GM19455 (cell line): ENCODE results near the gene B4GALT3.
"Not testable (repeated sequence)": the region's sequence is repeated elsewhere in the genome, so short reads cannot be mapped to it uniquely, and the experiment has no call there.

Source experiments
- ATAC-seq: cut with Tn5 transposase; IDR thresholded peaks from one replicate; pipeline ENCODE4 v1.9.1; 2021; ENCODE audit not compliant: unreplicated experiment

B4GALT3 gene

DNA sequence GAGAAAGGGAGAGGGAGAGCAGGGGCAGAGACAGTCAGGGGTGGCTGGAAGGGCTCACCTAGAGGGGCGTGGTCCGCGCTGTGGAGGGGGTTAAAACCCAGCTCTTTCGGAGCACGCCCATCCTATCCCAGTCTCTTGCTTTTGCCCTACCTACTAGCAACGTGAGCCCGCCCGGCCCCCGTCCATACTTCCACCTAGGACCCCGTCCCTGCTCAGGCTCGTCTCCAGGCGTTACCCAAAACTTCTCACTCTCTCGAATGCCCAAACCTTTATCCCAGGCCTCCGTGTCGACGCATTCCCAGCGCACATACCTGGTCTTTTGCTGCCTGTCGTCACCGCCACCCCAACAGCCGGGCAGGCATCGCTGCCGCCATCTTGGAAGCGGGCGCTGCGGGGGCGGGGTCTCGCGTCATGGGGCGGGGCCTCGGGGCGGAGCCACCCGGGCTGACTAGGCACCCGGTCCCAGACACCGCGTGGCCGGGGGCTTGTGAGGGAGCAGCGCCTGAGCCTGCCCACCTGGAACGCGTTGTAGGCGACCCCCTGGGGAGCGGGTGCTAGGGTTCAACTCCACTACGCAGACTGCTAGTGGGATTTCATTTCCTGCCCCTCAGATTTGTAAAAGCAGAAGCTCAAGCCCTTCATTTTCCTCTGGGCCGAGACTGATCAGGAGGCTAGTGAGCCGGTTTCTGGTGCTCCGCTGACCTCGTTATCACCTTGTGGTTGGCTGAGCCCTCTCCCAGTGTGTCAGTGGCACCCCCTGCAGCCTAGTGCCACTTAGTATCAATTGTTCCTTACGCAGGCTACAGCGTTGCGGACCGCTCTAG is at the start of gene B4GALT3:
Gene B4GALT3 (minus strand): TSS at position 396 of the 824 bp plus-strand sequence. CDS start 1,447 bp downstream, outside the sequence.
- ATAC-seq: peak; percentile 73

- no peak for ATAC-seq
Observed at GRCh38 chr1:161226759-161227158, 49.5 kb upstream of the B4GALT3 start.

DNA sequence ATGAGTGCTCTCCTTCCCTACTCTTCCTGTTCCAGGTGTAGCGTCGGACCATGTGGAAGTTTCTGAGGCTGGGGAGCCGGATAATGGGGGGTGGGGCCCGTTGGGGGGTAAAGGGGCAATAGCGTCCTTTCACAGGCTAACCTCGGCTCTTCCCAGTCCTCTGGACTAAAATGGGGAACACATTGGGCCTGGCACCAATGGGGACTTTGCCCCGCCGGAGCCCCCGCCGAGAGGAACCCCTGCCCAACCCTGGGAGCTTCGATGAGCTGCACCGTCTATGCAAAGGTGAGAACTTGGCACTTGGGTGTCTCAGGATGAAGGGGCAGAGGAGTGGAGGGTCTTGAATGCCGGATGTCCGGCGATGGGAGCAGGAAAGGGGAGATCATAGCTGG is 49.0 kb upstream of the B4GALT3 start:
- no peak for ATAC-seq

DNA sequence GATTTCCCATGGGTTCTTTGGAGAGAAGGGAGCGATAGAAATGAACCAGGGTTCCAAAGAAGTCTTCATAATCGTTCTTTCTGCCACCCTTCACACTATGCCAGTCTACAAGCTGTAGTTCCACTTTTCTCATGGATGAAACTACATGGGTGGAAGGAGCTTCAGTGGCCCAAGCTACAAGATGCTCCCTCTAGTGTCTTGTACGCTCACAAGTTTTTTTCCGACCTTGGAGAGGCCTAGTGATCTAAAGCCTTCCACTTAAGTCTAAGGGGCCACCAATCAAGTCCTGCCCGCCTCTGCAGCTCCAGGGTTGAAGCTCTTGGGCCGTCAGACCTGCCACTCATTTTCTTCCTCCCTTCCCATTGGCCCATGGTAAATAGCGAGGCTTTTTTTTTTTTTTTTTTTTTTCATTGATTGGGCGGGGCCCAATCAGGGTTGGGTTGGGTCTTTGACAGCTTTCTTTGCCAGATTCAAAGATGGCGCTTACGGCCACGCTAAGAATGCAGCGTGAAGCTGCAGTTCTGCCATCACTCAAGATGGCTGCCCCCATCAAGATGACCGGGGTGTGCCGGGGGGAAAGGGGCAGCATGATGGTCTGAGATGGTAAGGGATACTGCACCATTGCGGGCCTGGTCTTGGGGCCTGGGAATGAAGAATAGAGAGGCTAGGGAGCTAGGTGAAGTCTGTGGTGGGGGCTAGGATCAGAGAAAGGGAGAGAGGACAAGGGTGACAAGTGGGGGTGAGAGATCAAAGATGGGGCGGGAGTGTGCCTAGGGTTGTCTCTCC is 48.4 kb upstream of the B4GALT3 start, which contains the start of gene TOMM40L:
Gene TOMM40L (plus strand): TSS at position 527 of the 786 bp plus-strand sequence. CDS start 430 bp downstream, outside the sequence.
- peak; percentile 90 for ATAC-seq

DNA sequence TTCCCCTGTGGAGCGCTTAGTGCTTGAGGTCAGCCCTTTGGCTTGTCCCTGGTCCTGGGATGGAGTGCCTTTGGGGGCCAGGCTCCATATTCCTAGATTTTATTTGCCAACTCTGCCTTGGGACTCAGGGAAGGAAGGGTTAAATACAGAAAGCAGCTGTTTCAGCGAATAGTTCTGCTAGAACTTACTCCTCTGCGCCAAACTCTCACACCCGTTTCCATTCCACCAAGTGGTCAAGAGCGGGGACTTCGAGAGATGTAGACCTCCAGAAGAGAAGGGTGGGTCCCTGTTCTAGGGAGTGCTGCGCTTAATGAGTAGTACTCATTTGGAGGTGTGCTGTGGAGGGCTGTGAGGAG is 47.8 kb upstream of the B4GALT3 start:
- peak; percentile 2 for ATAC-seq

DNA sequence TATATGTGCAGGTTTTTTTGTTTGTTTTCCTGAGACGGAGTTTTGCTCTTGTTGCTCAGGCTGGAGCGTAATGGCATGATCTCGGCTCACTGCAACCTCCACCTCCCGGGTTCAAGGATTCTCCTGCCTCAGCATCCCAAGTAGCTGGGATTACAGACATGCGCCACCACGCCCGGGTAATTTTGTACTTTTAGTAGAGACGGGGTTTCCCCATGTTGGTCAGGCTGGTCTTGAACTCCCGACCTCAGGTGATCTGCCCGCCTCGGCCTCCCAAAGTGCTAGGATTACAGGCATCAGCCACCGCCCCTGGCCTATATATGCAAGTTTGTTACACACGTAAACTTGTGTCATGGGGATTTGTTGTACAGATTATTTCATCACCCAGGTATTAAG is 47.4 kb upstream of the B4GALT3 start:
- ATAC-seq: not testable (repeated sequence)

DNA sequence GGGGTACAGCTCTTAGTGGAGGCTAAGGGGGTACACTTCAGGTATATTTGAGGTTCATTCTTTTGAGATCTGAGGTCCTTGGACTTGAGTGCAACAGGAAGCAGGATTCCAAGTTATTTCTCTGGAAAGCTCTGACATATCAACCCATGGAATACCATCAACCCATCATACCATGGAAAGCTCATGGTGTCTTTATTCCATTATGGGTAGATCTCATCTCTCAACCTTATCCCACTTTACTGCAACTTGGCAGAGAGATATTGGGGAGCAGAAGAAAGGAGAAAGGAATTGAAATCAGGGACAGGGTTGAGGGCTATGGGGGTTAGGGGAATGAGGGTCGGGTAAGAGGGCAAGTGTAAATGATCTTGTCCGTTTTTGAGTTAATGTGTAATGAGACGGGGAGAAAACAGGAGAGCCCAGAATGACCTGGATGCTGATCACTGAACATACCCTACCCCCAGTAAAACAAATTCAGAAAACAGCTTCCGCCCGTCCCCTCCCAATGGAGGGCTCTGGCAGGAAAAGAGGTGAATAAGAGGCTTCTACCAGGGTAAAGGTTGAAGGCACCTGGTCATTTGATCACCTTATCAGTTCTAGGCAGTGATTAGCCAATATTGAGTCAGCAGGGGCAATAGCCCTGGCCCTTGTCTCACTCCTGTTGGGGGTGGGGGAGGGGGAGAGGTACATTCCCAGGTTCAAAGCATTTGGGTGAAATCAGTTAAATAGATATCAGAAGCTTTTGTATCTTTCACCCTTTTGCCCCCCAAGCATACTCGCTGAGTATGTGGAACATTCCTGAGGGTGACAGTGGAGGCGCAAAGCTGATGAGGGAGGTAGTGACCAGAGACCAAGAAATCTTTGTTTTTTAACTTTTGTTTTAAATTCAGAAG is 46.7 kb upstream of the B4GALT3 start:
- no peak for ATAC-seq

- ATAC-seq: no peak
Observed at GRCh38 chr1:161222175-161223019, 45.1 kb upstream of the B4GALT3 start.

- no peak for ATAC-seq
Observed at GRCh38 chr1:161220002-161220401, 42.7 kb upstream of the B4GALT3 start.

GRCh38 chr1:161219078-161219892 is 42.0 kb upstream of the B4GALT3 start:
- no peak for ATAC-seq

DNA sequence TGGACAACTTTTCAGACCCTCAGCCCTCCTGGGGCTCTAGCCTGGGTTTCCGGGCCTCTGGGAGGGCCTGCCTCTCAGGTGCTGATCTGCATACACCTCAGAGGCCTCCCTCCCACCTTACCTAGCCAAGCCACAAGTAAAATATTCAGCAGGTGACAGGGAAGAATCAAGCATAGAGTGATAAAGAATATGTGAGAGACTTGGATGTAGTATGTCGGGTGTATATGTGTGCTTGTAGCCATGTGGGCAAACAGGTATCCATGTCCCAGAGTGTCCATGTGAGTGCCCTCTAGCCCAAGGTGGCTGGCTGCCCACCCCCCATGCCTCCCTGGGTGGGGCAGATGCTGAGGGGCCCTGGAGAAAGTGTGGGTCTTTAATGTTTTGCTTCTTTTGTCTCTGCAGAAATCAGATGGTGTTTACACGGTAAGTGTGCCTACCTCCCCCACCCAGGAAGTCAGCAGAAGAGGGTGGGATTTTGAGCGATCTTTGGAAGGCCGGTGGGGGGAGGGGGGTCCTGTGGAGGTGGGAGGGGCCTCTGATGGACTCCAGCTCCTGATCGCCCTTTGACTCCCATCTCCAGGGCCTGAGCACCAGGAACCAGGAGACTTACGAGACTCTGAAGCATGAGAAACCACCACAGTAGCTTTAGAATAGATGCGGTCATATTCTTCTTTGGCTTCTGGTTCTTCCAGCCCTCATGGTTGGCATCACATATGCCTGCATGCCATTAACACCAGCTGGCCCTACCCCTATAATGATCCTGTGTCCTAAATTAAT is 41.2 kb upstream of the B4GALT3 start:
- ATAC-seq: no peak

- no peak for ATAC-seq
Observed at GRCh38 chr1:161217831-161218230, 40.5 kb upstream of the B4GALT3 start.

GRCh38 chr1:161216945-161217712 is 39.8 kb upstream of the B4GALT3 start:
- ATAC-seq: peak; percentile 75

- ATAC-seq: no peak
Observed at GRCh38 chr1:161215076-161215475, 37.8 kb upstream of the B4GALT3 start, which contains the start of gene FCER1G. Gene FCER1G (plus strand): TSS chr1:161215295. CDS start chr1:161215322, 27 bp downstream.

DNA sequence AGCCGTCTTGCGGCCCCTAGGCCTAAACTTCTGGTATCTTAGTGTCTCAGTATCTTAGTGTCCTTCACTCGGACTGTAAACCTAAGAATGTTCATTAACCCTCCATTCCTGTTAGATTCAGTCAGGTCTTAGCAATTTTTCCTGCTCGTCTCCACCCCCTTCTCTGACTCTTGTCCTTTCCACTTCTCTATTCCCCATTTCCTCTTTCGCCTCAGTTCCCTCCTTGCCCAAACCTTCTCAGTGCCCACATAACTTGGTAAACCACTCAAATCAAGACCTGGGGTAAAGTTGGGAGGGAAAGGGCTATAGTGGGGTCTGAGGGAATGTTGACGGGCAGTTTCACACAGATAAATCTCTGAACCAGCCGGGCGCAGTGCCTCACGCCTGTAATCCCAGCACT is 37.1 kb upstream of the B4GALT3 start:
- no peak for ATAC-seq

DNA sequence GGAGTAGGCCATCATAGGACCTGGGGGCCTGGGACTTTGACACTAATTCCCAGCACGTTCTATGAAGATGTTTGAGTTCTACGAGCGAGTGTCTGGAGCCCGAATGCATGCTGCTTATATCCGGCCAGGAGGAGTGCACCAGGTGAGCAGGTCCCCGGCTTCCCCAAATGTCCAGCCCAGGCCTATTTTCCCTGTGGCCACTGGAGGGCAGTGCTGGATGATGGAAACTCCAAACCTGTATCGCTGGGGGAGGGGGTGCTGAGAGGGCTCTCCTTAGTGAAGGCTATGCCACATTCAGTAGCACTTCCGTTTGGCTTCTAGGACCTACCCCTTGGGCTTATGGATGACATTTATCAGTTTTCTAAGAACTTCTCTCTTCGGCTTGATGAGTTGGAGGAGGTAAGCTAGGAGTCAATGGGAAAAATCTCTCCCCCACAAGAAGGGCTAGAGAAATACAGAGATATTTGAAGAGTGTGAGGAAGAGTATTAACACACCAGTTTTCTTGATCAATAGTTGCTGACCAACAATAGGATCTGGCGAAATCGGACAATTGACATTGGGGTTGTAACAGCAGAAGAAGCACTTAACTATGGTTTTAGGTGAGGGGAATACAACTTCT is 32.6 kb upstream of the B4GALT3 start:
- ATAC-seq: no peak

DNA sequence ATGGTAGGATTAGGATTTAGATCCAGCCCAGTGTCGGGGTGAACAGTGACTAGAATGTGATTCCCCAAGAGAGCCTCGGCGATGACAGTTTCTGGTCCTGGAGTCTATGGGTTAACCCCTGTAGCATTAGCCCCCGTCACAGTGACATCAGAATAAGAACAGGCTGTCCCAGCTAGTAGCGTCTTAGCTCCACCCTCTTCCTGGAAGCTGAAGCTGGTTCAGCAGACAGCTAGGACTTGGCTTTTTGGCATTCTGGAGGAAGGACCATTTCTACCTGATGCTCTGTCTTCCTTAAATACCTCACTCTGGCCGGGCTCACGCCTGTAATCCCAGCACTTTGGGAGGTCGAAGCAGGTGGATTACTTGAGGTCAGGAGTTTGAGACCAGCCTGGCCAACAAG is 29.9 kb upstream of the B4GALT3 start:
- no peak for ATAC-seq
